DOHH2 (cell line): ENCODE results near the gene KIF6.

Experiments
- H3F3A ChIP-seq: fragments of 200-600 bp; sonication (generic), shearing (Covaris generic); 2 replicates; pipeline ENCODE4 v1.6.0; 2016; ENCODE audit warnings: antibody characterized with exemption, mild to moderate bottlenecking; ENCODE audit not compliant: control insufficient read depth, insufficient read depth
- H3K27ac ChIP-seq: fragments of 200-600 bp; sonication (generic); 2 replicates; pipeline ENCODE4 v1.5.1; 2014; ENCODE audit warnings: low read depth, mild to moderate bottlenecking, low read length, moderate library complexity
- H3K27me3 ChIP-seq: fragments of 200-600 bp; sonication (generic); 2 replicates; pipeline ENCODE4 v1.6.1; 2014; ENCODE audit warnings: mild to moderate bottlenecking, low read length, mixed read lengths; ENCODE audit not compliant: control insufficient read depth
- H3K36me3 ChIP-seq: fragments of 200-600 bp; sonication (generic); 2 replicates; pipeline ENCODE4 v1.6.1; 2014; ENCODE audit warnings: mild to moderate bottlenecking, low read length, moderate library complexity, mixed read lengths; ENCODE audit not compliant: control insufficient read depth
- H3K4me1 ChIP-seq: fragments of 200-600 bp; sonication (generic); 2 replicates; pipeline ENCODE4 v1.6.1; 2014; ENCODE audit warnings: mild to moderate bottlenecking, low read length, mixed read lengths; ENCODE audit not compliant: control insufficient read depth
- H3K4me2 ChIP-seq: fragments of 200-600 bp; sonication (generic); 2 replicates; pipeline ENCODE4 v1.6.0; 2014; ENCODE audit warnings: mild to moderate bottlenecking, low read length, moderate library complexity
- H3K4me3 ChIP-seq: fragments of 200-600 bp; sonication (generic); 2 replicates; pipeline ENCODE4 v1.5.1; 2014; ENCODE audit warnings: mild to moderate bottlenecking, low read length, mixed read lengths
- H3K79me2 ChIP-seq: fragments of 200-600 bp; sonication (generic); 2 replicates; pipeline ENCODE4 v1.6.1; 2014; ENCODE audit warnings: mild to moderate bottlenecking, low read length, mixed read lengths; ENCODE audit not compliant: control insufficient read depth
- H3K9me2 ChIP-seq: fragments of 200-600 bp; sonication (generic); replicated peaks from 2 replicates; pipeline ENCODE4 v1.6.1; 2014; ENCODE audit warnings: mild to moderate bottlenecking, low read length, mixed read lengths; ENCODE audit not compliant: control insufficient read depth
- H3K9me3 ChIP-seq: fragments of 200-600 bp; sonication (generic); 2 replicates; pipeline ENCODE4 v1.6.1; 2014; ENCODE audit warnings: antibody characterized with exemption, low read length, mixed read lengths; ENCODE audit not compliant: control insufficient read depth, insufficient read depth
- H4K20me1 ChIP-seq: fragments of 200-600 bp; sonication (generic); 2 replicates; pipeline ENCODE4 v1.6.0; 2014; ENCODE audit warnings: low read depth, mild to moderate bottlenecking, antibody characterized with exemption, low read length, moderate library complexity; ENCODE audit not compliant: control insufficient read depth, insufficient read depth
- EZH2phosphoT487 ChIP-seq: fragments of 200-600 bp; sonication (generic); IDR thresholded peaks from 2 replicates; pipeline ENCODE4 v1.6.1; 2017; ENCODE audit warnings: borderline replicate concordance, mild to moderate bottlenecking, antibody characterized with exemption, low read length, moderate library complexity, mixed read lengths
- TF ChIP-seq, protein P1 (sequence below): fragments of 200-600 bp; sonication (generic); IDR thresholded peaks from one replicate; pipeline ENCODE4 v1.5.1; 2014; ENCODE audit warnings: antibody characterized with exemption, mild to moderate bottlenecking, low read depth, low read length; ENCODE audit not compliant: poor library complexity, severe bottlenecking

Gene KIF6

DNA sequence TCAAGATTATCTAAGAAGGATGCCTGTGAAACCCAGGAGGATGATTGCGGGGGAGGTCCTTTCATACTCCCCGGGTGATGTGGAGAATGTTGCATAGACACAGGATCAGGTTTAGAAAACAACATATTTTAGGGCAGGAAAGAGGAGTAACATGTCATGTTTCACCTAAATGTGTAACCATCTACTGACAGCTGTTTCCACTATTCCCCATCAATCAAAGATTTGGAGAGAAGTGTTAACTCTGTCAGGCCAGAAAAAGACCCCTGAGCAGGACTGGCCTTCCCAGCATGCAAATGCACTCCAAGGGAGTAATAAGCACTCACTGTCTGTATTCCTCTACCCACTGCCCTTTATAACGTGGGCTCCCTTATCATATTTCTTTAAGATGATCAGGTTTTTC is 254.7 kb downstream of the KIF6 start:
- no peak for TF ChIP-seq EZH2phosphoT487
- TF ChIP-seq, protein P1, sequence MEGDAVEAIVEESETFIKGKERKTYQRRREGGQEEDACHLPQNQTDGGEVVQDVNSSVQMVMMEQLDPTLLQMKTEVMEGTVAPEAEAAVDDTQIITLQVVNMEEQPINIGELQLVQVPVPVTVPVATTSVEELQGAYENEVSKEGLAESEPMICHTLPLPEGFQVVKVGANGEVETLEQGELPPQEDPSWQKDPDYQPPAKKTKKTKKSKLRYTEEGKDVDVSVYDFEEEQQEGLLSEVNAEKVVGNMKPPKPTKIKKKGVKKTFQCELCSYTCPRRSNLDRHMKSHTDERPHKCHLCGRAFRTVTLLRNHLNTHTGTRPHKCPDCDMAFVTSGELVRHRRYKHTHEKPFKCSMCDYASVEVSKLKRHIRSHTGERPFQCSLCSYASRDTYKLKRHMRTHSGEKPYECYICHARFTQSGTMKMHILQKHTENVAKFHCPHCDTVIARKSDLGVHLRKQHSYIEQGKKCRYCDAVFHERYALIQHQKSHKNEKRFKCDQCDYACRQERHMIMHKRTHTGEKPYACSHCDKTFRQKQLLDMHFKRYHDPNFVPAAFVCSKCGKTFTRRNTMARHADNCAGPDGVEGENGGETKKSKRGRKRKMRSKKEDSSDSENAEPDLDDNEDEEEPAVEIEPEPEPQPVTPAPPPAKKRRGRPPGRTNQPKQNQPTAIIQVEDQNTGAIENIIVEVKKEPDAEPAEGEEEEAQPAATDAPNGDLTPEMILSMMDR, result no peak
- Histone ChIP-seq H4K20me1 (no peaks in the 10 kb centered on the region), H3K27ac (no peak overlapping the region), H3K4me1 (no peaks in the 10 kb centered on the region), H3K4me2 (no peak overlapping the region), H3K9me2 (no peaks in the 10 kb centered on the region), H3K4me3 (no peak overlapping the region), H3F3A (no peaks in the 10 kb centered on the region), H3K9me3 (no peaks in the 10 kb centered on the region), H3K27me3 (0 out of 2 replicates have a peak, but pooled peaks cover 6% of the 10 kb centered on the region), H3K36me3 (no peaks in the 10 kb centered on the region), H3K79me2 (no peaks in the 10 kb centered on the region)

DNA sequence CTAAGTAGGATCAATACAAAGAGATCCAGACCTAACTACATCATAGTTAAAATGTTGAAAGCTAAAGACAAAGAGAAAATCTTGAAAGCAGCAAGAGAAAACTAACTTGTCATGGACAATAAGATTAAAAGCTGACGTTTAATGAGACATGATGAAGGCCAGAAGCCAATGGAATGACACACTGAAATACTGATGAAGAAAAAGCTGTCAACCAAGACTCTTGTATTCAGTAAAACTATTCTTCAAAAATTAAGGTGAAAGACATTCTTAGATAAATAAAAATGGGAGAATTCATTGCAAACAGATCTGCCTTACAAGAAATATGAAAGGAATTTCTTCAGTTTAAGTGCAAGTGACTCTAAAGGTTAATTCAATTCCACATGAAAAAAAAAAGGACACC is 256.8 kb downstream of the KIF6 start:
- H4K20me1 ChIP-seq, result no peaks in the 10 kb centered on the region
- no peaks in the 10 kb centered on the region for H3F3A ChIP-seq
- H3K9me2 ChIP-seq, result no peaks in the 10 kb centered on the region

DNA sequence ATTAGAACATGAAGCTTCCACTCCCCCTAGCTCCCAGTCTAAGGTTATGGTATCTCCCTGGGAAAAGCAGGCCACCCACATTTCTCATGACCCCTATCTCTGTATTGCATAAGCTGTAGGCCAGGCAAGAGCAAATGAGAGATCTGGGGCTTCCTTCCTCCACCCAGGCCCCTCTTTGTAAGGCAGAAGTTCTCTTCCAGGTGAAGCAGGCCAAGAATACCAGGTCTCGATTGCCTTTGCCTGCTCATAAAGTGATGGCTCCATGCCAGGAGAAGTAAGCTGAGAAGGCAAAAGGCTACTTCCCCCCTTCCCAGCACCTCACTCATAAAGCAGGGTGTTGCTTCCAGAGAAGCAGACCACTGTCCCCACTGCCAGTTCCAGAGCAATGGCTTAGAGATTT is 258.6 kb downstream of the KIF6 start:
- Histone ChIP-seq H3K9me2 (no peaks in the 10 kb centered on the region), H3K27me3 (no peaks in the 10 kb centered on the region), H3K4me3 (no peak overlapping the region), H3K79me2 (no peaks in the 10 kb centered on the region), H3K9me3 (no peaks in the 10 kb centered on the region), H3K4me1 (no peaks in the 10 kb centered on the region), H3F3A (no peaks in the 10 kb centered on the region), H3K4me2 (no peak overlapping the region), H3K36me3 (no peaks in the 10 kb centered on the region), H4K20me1 (no peaks in the 10 kb centered on the region), H3K27ac (no peak overlapping the region)
- TF ChIP-seq EZH2phosphoT487, result no peak
- TF ChIP-seq, protein P1, result no peak

More for the DNA sequence above, 256.8 kb downstream of the KIF6 start:
- Histone ChIP-seq H3K27ac (no peak overlapping the region), H3K27me3 (no peaks in the 10 kb centered on the region), H3K9me3 (no peaks in the 10 kb centered on the region), H3K4me3 (no peak overlapping the region), H3K4me2 (no peak overlapping the region), H3K4me1 (no peaks in the 10 kb centered on the region), H3K36me3 (no peaks in the 10 kb centered on the region), H3K79me2 (no peaks in the 10 kb centered on the region)
- TF ChIP-seq, protein P1, result no peak
- TF ChIP-seq EZH2phosphoT487, result no peak

DNA sequence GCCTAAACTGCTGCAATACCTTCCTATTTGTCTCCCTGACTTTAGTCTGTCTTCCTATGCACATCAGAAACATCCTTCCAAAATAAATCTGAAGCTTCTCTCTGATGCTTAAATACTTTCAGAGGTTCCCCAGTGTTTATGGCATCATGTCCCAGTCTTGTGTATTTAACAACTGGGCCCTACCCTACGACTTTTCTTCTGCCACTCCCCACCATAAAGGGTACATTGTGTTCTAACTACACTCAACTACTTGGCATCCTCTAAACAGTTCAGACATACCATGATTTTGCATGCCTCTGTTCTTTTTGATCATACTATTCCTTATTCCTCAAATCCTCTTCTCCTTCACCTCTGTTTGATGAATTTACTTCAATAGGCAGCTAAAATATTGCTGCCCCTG is 259.7 kb downstream of the KIF6 start:
- Histone ChIP-seq H3K4me1 (no peaks in the 10 kb centered on the region), H3K4me2 (no peak overlapping the region), H4K20me1 (no peaks in the 10 kb centered on the region), H3K27ac (no peak overlapping the region), H3F3A (no peaks in the 10 kb centered on the region), H3K27me3 (no peaks in the 10 kb centered on the region), H3K79me2 (no peaks in the 10 kb centered on the region), H3K36me3 (no peaks in the 10 kb centered on the region), H3K9me3 (no peaks in the 10 kb centered on the region), H3K4me3 (no peak overlapping the region), H3K9me2 (no peaks in the 10 kb centered on the region)
- TF ChIP-seq, protein P1, result no peak
- no peak for TF ChIP-seq EZH2phosphoT487
